GM21825 (cell line): Measurements from ENCODE around the gene ITSN1.

ENCODE experiments used
- ATAC-seq: cut with Tn5 transposase; IDR thresholded peaks from one replicate; pipeline ENCODE4 v1.9.1; 2021; ENCODE audit warnings: mild to moderate bottlenecking, moderate library complexity; ENCODE audit not compliant: unreplicated experiment

The ITSN1 gene

DNA sequence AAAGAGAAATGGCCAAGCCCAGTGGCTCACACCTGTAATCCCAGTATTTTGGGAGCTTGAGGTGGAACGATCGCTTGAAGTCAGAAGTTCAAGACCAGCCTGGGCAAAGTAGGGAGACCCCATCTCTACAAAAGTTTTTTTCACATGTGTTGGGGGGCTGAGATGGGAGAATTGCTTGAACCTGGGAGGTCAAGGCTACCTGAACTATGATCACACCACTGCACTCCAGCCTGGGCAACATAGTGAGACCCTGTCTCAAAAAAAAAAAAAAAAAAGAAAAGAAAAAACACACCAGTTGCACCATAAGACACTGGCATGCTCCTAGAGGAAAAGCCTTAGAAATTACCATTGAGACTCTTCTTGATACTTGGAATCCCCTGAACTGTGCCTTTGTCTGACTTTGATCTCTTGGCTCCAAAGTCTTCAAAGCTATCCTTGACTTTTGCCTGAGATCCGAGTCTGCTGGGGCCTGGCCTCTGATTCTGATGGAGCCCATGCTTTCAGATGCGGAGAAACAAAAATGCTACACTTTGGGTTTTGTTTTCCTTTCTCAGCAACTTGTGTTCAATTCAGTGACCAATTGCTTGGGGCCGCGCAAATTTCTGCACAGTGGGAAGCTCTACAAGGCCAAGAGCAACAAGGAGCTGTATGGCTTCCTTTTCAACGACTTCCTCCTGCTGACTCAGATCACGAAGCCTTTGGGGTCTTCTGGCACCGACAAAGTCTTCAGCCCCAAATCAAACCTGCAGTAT lies 239.6 kb downstream of the ITSN1 start:
- no peak for ATAC-seq

DNA sequence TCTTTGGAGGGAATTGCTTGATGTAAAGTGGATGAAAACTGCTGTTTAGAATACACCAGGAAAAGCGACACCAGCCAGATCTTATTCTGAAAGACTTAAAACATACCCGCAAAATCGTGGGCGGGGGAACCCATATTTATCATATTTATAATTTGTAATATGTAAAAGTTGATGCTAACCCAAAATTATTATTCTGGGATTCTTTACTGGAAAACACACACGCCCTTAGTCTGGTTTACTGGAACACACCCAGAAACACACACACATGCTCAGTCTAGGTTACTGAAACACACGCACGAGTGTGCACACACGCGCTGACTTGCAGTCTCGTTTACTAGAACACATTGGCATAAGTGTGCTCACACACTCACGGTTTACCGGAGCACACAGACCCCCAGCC lies 240.8 kb downstream of the ITSN1 start:
- ATAC-seq, result no peak

DNA sequence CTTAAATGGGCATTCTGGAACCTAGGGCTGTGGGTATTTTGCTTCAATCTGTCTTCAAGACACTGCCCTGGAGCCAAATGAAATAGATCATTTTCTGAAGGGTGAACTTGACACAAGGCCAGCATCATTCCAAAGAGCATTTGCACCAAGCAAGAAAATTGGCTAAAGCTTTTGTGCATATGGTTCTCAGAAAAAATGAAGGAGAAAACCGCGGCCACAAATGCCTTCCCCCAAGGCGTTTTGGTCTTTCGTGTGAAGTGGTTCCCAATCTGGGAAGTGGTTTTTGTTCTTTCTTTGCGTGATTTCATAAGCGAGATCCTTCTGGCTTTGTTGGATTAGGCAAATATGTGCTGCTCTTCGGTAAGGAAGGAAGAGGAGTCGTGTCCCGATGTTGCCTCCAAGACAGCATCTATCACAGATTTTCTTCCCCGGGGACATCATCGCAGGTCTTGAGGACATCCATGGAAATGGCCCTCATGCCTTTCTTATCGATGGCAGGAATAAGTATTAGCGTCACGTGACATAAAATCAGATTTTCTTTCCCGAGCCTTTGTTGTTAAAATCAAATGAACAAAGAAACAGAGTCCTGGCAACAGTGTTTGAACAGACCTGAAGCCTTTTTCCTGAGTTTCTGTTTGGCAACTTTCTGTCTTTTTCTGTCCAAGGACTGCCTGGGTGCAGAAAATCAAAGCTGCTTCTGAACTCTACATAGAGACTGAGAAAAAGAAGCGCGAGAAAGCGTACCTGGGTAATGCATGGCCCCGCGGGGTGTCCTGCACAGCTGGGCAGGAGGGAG lies 242.3 kb downstream of the ITSN1 start:
- no peak for ATAC-seq

DNA sequence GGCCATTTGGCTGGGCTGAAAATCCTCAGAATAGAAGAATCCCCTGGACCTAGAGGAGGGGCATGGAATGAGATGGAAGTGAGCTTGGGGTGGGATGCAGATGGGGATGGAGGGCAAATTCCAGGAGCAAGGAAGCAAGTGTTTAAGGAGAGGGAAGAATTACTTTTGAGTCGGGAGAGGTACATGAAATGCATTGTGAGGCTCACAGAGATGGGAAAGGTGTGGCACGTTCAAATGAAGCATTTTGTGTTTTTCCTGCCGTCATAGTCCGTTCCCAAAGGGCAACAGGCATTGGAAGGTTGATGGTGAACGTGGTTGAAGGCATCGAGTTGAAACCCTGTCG lies 242.8 kb downstream of the ITSN1 start:
- ATAC-seq, result no peak

DNA sequence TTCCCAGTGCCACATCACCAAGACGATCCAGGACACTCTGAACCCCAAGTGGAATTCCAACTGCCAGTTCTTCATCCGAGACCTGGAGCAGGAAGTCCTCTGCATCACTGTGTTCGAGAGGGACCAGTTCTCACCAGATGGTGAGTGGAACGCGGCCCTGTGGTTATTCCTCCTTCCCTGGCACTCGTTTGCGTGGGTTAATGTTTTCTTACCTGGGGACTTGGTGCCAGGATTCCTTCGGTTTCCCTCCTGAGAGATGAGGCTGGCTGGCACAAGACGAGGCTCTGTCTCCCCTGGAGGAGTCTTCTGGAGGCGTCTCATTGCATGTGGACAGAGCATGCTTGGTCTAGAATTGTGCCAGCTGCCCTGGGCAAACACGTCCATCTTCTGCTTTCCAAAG lies 244.0 kb downstream of the ITSN1 start:
- no peak for ATAC-seq

DNA sequence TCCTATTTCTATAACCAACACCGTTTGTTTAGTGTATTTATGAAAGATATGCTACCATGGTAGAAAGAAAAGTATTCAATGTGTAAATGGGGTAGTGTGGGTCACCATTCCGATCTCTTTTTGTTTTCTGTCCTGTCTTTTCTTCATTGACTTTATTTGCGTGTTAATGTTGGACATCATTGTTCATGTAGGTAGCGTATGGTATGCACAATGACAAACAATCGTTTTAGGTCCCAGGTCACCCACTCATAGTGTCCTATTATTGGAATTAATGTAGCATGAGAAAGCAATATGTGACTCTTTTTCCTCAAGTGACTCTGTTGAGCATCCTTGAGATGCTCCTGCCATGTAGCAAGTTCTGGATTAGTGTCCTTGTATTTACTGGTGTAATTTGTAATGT lies 247.9 kb downstream of the ITSN1 start:
- ATAC-seq, result no peak

DNA sequence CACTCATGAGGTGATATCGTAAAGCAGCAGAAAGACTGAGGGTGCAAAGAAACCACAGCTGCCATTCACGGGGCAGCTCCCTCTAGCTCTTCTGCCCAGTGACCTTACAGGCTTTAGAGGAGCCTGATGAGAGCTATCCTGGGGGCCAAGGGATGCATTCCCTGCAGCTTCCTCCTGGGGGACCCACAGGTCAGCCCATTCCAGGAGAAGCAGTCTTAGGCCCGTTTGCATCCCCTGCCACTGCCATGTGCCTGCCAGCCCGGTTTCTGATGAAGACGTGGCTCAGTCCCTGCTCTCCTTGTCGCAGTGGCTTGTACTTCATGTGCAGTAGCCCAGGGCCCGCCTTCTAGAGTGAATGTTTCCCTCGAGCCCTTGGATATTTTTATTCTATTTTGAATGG lies 250.6 kb downstream of the ITSN1 start:
- no peak for ATAC-seq

DNA sequence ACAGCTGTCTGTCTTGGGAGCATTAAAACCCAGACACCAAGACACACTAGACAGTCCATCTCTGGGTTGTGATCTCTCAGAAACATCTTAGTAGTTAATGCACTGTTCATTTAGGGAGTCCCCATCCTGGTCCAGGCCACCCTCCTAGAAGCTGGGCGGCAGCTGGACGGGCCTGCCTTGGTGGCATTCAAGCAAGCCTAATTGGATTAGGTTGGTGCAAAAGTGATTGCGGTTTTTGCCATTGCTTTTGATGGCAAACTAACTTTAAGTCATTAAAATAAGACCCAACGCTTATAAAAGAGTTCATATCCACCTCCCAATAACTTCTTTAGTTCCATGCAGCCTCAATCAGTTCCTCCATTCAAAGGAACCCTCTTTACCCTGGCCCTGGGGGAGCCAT lies 251.6 kb downstream of the ITSN1 start:
- ATAC-seq, result no peak

DNA sequence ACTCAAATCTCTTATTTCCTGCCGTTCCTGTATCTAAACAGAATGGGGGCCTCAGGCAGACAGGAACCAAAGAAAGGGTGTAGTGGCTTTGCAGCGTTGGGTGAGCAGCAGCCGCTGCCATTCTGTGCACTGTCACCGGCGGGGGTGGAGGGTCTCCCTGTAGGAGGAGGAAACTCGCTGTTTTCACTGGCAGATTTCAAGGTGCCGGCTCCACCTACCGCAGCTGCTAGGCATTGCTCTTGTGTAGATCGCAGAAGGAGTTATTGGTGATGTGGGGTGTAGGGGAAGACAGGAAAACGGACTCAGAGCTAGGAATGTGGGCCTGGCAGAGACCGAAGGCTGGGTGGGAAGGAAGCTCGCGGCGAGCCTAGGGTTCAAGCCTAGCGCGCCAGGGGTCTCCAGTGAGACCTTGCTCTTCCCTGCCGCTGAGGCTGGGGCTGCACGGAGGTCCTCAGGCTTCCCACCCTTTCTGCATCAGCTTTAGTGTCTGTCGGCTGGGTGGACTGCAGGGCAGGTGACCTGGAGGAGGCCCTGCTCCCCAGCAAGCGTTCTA lies 252.5 kb downstream of the ITSN1 start:
- ATAC-seq, result no peak

DNA sequence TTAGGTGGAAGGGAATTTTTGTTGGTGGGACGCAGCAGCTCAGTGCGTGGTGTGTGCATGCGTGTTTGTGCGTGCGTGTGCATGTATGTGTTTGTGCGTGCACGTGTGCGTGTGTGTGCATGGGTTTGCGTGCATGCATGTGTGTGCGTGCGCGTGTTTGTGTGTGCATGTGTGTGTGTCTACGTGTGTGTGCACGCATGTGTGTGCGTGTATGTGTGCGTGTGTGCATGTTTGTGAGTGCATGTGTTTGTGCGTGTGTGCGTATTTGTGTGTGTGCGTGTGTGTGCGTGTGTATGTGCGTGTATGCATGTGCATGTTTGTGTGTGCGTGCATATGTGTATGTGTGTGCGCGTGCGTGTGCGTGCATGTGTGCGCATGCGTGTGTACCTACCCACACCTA lies 253.1 kb downstream of the ITSN1 start:
- no peak for ATAC-seq

DNA sequence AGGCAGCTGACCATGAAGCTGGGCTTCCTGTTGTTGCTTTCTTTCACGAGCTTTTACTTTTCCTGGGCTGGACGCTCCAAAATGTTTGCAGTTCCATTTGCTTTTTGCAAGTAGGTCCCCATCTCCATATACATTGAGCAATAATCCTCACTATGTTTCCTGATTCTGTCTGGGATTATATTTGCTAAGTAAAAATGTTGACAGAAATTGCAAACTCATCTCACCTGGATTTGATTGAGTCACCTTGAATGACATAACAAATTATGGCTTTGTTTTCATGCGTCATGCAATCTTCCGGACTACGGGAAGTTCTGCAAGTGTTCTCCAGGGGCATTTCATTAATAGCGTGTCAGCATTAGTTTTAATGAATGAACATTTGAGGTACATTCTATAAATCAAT lies 254.4 kb downstream of the ITSN1 start:
- no peak for ATAC-seq

DNA sequence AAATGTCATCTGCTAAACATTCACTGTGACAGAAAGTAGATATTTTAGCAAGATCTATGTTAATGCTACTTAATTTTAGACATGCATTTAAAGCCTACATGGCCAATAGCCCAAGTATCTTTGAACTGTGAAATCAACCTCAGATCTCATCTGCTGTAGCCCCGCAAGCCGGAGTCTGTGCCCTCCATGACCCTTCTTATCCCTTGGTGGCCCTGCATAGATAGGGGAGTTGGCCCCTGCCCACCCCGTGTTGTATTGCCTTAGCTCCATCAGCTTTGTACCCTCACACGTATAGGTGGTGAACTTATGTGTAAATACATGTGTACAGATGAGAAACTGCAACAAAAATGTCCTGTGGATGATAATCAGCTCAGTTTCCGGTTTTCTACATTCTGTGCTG lies 254.8 kb downstream of the ITSN1 start:
- ATAC-seq, result no peak

DNA sequence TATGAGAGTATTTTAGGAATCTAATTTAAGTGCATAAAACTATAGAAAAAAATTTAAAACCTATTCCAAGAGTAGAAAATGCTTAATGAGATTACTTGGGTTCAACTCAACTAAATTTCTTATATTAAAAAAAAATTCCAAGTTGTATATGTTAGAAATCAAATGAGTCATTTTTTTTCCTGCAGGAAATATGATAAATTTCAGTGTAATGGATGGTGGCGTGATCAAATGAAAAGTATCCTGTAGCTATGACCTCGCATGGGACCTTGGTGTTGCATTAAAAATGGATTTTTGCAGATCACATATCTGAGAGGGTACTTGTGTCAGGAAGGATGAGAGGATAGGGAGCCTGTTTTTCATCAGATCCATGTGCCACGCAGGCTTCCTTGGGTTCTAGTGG lies 255.4 kb downstream of the ITSN1 start:
- ATAC-seq, result no peak

DNA sequence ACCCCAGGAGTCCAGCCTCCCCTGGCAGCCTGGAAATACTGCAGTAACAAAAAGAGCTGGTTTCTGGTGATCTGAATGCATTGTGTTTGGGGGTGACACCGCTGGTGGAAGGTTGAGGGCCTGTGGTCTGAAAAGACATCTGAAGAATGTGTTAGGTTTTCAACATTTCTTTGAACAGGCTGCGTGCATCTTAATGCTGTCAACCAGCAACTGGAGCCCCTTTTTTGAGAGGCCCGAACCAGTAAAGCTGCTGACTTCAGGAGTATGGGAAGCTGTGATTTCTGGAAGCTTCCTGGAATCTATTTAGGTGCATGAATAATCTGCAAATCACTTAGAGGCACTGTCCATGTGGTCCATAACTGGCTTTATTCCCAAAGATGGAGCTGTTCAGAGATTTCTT lies 256.3 kb downstream of the ITSN1 start:
- ATAC-seq, result no peak

DNA sequence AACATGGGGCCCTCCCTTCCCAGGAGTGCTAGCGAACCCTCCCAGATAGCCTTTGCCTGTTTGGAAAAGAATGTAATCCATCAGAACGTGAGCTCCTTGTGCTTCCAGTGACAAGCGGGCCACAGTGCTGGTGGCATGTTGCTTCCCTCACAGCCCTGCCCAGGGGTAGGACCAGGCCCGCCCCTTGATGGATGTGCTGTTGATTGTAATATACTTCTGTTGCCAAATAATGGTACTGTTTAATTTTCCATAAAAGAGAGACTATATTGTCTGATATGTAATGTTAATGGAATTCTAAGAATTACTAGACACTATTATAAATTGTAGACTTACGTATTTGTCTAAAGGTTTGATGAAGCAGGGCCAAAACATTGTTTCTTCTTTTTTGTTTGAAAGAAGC lies 256.9 kb downstream of the ITSN1 start:
- ATAC-seq, result no peak

DNA sequence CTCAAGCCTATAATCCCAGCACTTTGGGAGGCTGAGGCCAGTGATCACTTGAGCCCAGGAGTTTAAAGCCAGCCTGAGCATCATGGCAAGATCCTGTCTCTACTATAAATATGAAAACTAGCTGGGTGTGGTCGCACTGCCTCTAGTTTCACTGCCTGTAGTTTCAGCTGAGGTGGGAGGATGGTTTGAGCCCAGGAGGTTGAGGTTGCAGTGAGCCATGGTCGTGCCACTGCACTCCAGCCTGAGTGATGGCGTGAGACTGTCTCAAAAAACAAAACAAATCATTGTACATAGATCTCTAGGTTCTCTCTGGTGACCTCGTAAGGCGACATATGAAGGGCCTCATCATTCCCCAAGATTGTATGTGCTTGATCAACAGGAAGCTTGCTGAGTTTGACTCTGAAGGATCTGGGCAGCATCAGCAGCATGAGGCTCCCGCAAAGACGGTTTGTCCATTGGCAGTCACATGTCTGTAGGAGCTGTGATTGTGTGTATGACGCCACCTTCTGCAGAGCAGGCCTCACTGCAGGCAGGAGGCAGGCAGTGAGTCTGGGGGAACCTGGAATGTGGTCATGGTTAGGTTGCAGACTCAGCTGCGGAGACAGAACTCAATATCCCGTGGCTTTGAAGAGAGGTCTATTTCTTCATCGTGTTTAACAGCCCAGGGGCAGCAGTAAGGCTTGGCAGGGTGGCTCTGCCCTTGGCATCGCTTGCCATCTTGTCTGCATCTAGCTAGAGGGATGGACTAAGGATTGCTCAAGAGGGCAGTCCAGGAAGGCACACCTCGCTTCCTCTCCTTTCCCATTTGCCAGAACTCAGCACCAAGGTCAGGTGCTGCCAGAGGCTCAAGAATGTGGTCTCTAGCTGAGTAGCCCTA lies 259.3 kb downstream of the ITSN1 start:
- no peak for ATAC-seq

DNA sequence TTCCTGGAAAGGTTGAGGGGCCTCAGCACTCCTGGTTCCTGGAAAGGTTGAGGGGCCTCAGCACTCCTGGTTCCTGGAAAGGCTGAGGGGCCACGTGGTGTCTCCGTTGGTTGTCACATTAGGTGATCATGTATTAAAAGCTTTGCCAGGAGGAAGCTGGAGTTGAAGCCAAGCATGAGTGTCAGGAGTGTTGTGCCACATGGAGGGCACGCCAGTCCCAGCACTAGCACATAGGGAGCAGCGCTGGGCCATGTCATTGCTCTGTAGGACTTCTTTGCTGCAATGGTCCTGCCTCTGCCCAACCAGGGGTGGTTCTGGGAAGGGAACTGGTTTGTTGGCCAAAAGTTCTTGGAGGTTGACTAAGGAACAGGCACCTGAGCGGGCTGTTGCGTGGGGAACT lies 260.0 kb downstream of the ITSN1 start:
- no peak for ATAC-seq

DNA sequence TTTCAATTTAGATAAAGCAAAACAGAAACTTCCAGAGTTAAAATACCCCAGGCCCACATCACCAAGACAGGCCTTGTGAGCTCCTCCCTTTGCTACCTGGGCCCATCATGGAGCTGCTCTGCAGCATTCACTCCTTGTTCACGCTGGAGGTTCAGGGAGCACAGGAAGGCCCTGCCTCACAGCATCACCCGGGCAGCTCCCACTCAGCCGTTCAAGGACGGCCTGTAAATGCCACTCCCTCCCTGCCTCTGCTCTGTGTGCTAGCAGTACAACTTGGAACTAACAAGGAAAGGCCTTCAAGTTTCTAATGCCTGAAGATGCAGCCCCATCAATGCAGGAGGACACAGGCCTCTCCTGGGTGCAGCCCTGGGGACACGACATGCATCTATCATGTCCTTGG lies 261.7 kb downstream of the ITSN1 start:
- ATAC-seq, result no peak

DNA sequence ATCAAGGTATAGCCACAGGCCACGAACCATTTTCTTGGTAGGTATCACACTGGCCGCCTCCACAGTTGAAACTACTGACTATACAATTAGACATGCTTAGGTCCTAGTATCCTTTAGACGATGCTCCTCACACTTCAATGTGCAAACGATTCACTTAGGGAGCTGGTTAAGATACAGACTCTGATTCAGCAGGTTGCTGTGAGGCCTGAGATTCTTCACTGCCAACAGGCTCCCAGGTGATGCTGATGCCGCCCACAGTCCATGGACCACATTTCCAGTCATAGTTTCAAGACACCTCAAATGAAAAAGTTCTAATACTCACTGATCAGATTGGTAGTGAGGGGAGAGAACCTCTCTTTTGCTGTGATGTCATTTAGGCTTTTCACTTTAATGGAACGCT lies 266.5 kb downstream of the ITSN1 start:
- ATAC-seq, result no peak

DNA sequence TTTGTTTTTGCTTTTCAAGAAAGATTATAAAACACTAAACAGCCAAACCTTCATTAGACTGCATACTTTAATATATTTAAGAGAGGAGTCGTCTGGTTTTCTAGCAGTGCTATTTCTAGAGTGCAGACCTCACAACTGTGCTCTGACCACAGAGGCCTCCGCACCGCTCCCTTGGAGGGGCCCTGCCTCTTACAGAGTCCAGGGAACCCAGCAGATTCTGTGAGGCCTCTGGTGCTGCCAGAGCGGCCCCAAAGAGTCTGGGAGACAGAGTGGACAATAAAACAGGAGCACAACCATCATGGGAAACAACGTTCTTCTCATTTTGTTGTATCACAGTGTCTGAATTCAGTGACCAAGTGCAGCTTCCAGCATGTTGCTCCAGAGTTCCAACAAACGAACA lies 267.5 kb downstream of the ITSN1 start:
- ATAC-seq, result no peak

DNA sequence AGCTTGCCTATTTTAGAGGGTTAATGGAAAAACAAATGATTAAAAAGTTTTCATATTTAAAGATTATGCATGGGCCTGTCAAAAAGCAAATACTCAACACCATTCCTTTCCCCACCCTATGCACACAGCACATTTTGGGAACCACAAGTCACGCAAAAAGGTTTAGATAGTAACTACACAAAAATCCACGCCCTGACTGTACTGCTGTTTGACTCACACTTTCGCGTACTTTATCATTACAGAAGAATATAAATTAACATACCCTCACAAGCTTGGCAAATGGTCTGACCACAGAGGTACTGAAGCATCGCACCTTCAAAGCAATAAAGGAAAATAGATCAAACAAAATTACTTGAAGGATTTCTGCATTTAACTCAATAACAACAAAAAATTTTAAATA lies 271.9 kb downstream of the ITSN1 start:
- no peak for ATAC-seq
